HG02973 (cell line): Measurements from ENCODE around the gene HOXB6.

Experiments
- ATAC-seq: cut with Tn5 transposase; IDR thresholded peaks from one replicate; pipeline ENCODE4 v1.9.1; 2021; ENCODE audit warnings: moderate library complexity; ENCODE audit not compliant: unreplicated experiment

HOXB6 gene

GRCh38 chr17:48611213-48611612 lies 6.4 kb upstream of the HOXB6 start:
- ATAC-seq = no peak

GRCh38 chr17:48610282-48611211 lies 5.8 kb upstream of the HOXB6 start, which contains the start of gene HOXB7:
TSS of gene HOXB7 (minus strand) at chr17:48611017. CDS start at chr17:48610918, 99 bp downstream.
- ATAC-seq = no peak

DNA sequence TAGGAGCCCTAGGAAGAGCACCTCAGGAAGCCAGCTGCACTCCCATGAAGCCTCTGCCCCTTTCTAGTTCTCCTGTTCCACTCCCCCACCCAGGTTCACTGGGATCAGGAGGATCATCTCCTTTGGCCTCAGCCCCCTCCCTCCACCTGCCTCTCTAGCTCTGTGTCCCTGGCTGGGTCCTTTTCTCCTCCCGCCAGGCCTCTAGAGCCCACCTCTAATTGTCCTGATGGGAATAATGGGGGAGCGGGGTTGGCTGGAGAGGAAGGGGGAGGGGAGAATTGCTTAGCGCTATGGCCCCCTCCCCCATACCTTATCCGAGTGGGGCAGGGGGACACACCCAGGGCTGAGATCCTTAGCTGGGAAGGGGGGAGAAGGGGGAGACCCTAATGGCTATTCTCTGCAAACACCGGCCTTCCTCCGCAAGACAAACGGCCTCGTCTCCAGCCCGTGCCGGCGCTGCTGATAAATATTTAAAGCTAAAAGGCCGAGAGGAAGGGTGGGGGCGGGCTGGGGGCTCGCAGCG lies 5.0 kb upstream of the HOXB6 start:
- no peak for ATAC-seq

DNA sequence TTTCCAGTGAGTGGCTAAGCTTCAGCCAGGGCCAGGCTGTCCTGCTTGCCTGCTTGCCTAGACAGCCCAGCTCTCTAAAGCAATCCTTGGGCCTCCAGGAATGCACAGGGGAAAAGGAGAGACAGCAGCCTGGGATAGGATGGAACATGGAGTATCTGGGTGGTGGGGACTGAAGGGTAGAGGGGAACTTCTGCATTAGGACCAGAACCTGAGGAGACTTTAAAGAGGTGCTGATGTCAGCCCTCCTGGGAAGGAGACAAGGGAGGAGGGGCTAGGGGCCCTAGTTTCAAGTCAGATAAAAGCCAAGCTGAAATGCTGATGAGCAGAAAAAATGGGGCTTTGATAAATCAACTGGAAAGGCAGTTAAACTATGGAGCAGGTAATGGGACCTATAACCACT lies 4.2 kb upstream of the HOXB6 start:
- no peak for ATAC-seq

- no peak for ATAC-seq
These were observed 3.7 kb upstream of the HOXB6 start for GRCh38 chr17:48608494-48608834.

GRCh38 chr17:48606892-48607614 lies 2.3 kb upstream of the HOXB6 start:
- no peak for ATAC-seq

DNA sequence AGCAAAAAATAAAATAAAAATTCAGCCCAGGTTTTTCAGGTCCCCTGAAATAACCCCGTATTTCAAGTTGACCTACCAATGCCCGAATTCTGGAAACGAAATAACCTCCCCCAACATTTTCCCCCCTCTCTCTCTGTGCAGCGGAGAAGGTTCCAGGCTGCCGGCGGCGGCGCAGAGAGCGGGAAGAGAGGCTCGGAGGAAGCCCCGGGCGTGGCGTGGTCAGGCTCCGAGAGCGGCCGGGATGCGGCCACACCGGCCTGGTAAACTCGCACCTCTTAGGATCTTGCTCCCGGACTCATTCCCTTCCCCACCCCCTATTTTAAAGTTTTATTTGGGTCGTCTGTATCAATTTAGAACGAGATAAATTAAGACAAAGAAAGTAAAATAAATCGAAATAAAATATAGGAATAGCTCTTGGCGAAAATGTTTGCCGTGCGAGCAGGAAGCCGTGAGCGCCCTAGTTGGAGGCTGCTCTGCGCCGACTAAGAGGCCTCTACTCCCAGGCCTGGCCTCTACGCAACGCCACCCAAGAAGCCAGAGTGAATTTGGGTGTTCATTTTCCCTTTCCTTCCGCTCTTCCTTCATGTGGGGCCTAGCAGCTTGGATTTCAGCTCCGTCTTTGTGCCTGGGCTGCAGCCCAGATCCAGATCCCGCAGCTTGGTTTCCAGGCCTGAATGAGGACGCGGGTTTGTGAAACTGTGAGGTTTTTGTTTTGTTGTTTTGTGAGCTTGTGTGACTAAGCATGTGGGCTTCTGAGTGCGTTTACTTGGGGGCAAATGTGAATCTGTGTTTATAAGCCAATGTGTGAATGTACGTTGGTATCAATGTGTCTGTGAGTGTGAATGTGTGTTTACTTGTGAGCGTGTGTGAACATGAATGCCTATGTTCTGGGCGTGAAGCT lies 1.5 kb upstream of the HOXB6 start:
- no peak for ATAC-seq

DNA sequence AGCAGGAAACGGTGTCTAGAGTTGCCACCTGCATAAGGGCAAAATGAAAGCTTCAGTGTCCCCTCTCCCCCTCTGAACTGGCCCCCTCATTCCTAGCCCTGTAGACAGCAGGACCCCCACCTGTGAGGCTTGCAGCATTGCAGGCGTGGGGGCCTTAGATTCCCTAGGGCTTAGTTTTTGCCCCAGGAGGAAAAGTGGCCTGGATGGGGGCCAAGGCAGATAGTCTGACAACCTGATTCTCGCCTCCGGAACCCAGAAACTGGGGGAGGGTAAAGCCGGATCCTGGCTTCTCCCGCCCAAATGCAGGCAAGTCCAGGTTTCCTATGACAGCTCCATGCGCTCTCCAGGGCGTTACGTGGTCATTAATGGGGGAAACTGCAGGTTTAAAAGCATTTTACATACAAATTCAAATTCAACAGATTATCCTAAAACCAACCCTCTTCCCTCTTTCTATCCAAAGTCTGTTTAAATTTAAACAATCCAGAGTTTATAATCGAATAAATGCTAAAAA lies 678 bp upstream of the HOXB6 start:
- ATAC-seq = no peak

- no peak for ATAC-seq
These were observed 622 bp downstream of the HOXB6 start for GRCh38 chr17:48603959-48604769.

GRCh38 chr17:48601539-48602425 lies 3.0 kb downstream of the HOXB6 start:
- ATAC-seq = no peak

GRCh38 chr17:48601207-48601538 lies 3.6 kb downstream of the HOXB6 start:
- ATAC-seq = no peak

- ATAC-seq = no peak
These were observed 4.3 kb downstream of the HOXB6 start for GRCh38 chr17:48600244-48601098.

GRCh38 chr17:48599354-48599753 lies 5.4 kb downstream of the HOXB6 start:
- no peak for ATAC-seq

DNA sequence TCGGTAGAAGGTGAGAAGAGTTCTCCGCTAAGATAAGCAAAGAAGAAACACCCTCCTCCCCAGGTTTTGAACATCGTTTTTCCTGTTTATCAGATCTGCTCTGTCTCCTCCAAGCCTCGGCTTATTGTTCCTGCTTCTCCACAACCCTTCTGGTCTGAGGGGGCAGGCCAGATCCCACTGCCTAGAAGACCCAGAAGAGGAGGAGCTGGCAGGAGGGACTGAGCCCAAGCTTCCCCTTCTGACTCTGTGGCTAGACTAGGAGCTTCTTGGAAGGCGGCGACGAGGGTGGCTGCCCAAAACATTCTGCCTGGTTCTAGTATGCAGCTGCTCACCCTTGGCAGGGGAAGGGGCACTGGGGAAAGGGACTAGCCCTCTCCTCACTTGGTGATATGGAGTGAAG lies 6.0 kb downstream of the HOXB6 start:
- no peak for ATAC-seq

- no peak for ATAC-seq
These were observed 6.8 kb downstream of the HOXB6 start for GRCh38 chr17:48597778-48598631.

GRCh38 chr17:48597528-48597777 lies 7.3 kb downstream of the HOXB6 start:
- no peak for ATAC-seq

- no peak for ATAC-seq
These were observed 7.9 kb downstream of the HOXB6 start for GRCh38 chr17:48596735-48597527.
